Glomerular endothelial cell (primary cell): ENCODE data around the gene VASP. TPM values are rescaled to one million over a fixed set of nuclear protein-coding genes. Genes with fewer than 3 reads are reported as not detected.

Source experiments
- DNase-seq: peaks from one replicate; pipeline ENCODE4 v3.0.0-alpha.2; 2011; ENCODE audit warnings: low read depth, low spot score; ENCODE audit errors: extremely low read depth
- total RNA-seq: library from RNA; depleted of rRNA; stranded (reverse); fragments of >200 nt; gene quantifications from 2 replicates; pipeline ENCODE4 v1.2.3, GENCODE V29; 2015

VASP gene
- total RNA-seq: 205 and 224 TPM in 2 replicates

- DNase-seq: no peak
These were observed at the start of gene VASP for GRCh38 chr19:45506989-45507871. VASP (plus strand) TSS chr19:45507479; CDS start chr19:45507772, 293 bp downstream.

DNA sequence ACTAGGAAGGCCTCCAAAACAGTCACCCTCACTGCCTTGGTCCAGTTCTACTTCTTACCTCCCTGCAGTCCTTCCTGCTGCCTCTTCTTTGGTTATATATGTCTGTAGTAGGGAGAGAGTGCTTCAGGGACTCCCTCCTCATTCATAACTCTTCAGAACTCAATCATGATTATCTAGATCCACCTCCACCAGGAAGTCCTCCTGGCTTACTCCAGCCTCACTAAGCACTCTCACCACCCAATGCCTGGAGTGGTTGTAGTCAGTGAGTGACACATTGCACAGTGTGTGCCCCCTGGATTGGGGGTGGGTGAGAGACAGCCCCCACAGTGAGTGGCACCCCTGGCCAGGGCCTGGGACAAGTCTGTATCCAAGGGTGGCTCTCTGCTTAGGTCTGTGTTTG lies 49.5 kb upstream of the VASP start:
- no peak for DNase-seq

DNA sequence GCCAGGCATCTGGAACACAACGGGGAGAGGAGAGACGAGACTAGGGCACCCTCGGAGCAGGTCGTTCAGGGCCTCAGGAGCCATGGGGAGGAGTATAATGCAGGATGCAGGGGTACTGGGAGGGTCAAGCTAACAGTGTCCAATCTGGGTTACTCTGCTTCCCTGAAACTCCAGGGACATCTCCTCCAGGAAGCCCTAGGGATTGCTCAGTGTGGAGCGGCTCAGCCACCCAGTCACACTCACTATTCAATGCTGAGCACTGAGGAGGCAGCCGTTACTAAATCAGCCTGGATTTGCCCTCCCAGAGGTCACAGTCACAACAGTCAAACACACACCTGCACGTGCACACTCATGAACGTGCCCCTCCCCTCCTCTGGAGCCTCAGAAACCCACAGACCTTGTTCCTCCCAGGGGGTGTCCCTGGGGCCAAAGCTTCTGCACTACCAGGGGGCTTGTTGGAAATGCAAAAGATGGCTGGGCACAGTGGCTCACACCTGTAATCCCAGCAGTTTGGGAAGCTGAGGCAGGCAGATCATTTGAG lies 46.4 kb upstream of the VASP start:
- DNase-seq: no peak

- DNase-seq: no peak
These were observed 45.1 kb upstream of the VASP start for GRCh38 chr19:45462174-45462573.

- DNase-seq: no peak
These were observed 44.0 kb upstream of the VASP start for GRCh38 chr19:45463241-45463640.

GRCh38 chr19:45464274-45464673 lies 43.0 kb upstream of the VASP start:
- DNase-seq: no peak

- DNase-seq: no peak
These were observed 42.3 kb upstream of the VASP start for GRCh38 chr19:45464852-45465441.

- no peak for DNase-seq
These were observed 40.2 kb upstream of the VASP start for GRCh38 chr19:45467115-45467455.

GRCh38 chr19:45467456-45468158 lies 39.7 kb upstream of the VASP start, which contains the start of gene FOSB:
FOSB (plus strand) TSS chr19:45467996; CDS start chr19:45468587, 591 bp downstream.
- no peak for DNase-seq

- no peak for DNase-seq
These were observed 39.1 kb upstream of the VASP start for GRCh38 chr19:45468159-45468651.

DNA sequence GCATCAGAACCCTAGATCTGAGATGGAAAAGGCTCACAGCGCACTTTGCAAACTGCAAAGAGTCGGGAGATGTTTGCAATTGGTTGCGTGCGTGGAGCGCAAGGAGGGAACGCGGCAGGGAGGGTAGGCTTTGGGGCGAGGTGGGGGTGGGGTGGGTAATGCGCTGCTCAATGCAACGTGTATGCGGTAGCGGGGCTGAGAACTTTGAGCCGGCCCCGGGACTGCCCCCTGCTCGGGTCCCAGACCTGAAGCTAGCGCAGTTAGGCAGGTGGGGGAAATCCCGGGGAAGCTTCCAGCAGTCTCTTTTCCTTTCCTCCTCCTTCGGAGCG lies 38.5 kb upstream of the VASP start:
- DNase-seq: no peak

DNA sequence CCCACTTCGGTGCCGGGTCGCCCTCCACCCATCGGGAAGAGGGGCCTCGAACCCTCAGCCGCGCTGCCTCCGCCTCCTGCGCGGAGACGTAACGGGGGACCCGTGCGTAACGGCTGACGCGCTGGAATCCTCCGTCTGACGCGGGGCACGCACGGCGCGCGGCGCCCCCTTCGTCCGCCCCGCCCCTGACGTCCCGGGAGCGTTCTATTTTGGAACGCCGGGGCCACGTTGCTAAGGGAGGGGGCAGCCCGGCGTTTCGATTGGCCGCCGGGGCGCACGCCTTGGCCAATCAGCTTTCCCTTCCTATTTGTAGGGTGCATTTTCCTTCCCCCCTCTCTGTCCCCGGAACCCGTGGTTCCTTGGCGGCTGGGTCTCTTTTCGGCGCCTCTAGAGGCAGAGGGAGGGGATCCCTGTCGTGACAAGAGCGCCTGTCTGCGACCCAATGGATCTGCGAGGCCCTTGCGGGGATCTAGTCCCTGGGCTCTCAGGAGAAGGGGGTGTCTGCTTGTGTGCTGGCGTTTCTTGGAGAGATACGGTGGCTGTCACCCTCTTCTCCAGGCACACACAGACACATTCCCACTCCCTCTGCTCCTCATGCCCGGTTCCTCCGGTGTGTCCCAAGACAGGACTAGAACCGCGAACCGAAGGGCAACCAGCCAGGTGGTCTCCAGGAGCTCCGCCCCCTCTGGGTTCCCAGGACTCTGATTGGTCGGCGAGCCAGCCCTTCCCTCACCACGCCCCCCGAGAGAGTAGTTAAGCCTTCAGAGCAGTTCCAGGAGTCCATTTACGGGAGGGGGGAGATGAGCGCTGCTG lies 37.9 kb upstream of the VASP start:
- DNase-seq: no peak

DNA sequence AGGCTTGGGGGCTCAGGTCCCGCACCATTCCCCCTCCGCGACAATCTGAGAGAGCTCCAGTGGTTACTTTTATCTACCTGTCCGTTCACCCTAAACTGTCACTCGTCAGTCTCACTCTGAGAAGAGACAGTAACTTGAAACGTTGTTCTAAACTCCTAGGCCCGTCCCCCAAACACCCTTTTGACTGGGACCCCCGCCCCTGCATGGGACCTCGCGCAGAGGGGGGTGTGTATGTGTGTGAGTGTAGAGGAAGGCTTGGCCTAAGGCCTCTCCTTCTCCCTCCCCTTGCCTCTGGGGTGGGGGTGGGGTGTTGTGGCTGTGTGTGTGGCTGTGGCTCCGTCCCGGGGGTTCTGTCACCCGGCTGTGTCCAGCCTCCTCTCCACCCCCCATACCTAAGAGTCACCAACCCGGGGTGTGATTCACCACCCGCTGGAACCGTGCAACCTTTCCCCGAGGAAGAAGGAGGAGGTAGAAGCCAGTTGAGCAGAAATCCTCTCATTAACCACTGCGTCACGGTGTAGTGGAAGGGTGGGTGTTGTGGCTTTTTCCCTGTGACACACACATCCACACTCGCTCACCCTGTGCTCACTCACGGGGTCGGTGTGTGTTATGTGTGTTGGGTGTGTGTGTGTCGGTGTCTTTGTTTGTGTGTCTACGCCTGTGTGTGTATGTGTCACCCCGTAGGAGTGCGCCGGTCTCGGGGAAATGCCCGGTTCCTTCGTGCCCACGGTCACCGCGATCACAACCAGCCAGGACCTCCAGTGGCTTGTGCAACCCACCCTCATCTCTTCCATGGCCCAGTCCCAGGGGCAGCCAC lies 37.1 kb upstream of the VASP start:
- no peak for DNase-seq

DNA sequence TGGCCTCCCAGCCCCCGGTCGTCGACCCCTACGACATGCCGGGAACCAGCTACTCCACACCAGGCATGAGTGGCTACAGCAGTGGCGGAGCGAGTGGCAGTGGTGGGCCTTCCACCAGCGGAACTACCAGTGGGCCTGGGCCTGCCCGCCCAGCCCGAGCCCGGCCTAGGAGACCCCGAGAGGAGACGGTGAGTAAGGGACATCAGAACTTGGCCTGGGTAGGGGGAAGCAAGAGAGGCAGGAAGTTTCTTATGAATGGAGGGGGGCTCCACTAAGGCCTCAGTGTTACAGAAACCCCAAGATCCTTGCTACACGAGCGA lies 36.6 kb upstream of the VASP start:
- no peak for DNase-seq

DNA sequence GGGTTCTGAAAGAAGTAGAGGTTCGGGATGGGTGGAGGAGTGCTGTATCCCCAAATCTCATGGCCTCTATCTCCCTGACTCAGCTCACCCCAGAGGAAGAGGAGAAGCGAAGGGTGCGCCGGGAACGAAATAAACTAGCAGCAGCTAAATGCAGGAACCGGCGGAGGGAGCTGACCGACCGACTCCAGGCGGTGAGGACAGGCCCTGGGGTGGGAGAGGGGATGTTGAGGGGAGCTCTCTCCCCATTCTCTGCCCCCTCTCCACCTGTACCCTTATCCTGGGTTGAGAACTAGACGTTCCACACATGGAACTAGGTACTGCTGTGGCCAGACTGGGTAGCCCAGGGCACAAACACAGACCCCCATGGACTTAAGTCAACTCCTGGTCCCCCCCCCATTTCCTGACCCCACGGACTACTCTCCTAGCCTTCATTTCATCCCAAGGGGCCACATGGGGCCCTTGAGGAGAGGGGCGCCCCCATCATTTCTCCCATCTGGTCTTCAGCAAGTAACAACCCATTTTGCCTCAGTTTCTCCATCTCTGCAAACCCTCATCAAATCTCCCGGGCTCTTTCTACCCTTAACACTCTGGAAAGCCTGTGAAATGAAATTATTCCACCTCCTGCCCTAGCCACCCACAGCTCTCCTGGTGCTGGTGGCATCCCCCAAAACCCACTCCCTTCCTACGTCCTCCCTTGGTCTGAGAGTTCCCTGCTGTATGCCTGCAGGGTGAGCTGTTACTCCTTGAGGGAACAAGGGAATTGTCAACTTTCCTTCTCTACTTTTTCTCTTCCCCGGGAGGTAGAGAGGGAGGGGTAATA lies 36.0 kb upstream of the VASP start:
- DNase-seq: no peak

DNA sequence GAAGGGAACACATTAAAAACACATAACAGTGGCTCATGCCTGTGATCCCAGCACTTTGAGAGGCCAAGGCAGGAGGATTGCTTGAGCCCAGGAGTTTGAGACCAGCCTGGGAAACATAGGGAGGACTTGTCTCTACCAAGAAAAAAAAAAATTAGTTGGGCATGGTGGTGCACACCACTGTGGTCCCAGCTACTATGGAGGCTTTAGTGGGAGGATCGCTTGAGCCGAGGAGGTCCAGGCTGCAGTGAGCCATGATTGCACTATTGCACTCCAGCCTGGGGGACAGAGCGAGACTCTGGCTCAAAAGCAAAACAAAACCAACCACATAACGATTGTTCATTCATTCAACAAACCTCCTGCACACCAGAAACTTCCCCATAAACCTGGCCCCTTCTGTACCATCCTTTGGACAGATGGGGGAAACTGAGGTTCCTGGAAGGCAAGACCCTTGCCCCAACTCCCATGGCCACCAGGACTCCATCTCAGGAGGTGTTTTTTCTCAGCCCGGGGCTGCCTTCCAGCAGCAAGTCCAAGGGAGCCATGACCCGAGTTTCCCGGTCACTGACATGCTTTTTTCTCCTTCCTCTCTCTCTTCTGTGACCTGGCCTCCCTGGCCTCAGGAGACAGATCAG lies 35.2 kb upstream of the VASP start:
- no peak for DNase-seq

- DNase-seq: no peak
These were observed 34.5 kb upstream of the VASP start for GRCh38 chr19:45472563-45473366.

DNA sequence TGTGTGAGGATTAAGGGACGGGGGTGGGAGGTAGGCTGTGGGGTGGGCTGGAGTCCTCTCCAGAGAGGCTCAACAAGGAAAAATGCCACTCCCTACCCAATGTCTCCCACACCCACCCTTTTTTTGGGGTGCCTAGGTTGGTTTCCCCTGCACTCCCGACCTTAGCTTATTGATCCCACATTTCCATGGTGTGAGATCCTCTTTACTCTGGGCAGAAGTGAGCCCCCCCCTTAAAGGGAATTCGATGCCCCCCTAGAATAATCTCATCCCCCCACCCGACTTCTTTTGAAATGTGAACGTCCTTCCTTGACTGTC lies 34.0 kb upstream of the VASP start:
- DNase-seq: no peak
